ENCODE measurements around the gene NLGN1.
"Not testable (repeated sequence)": the region's sequence is repeated elsewhere in the genome, so short reads cannot be mapped to it uniquely, and the experiment has no call there.

The NLGN1 gene

GRCh38 chr3:173430576-173430975 is 33.0 kb downstream of the NLGN1 start:
- DNase-seq = no peak

GRCh38 chr3:173439004-173439403 is 41.5 kb downstream of the NLGN1 start:
- DNase-seq = peak; percentile 13

- DNase-seq = no peak
These were observed 43.0 kb downstream of the NLGN1 start for GRCh38 chr3:173440514-173440913.

- peak; percentile 52 for DNase-seq
These were observed 54.0 kb downstream of the NLGN1 start for GRCh38 chr3:173451561-173451960.

GRCh38 chr3:173463250-173463649 is 65.7 kb downstream of the NLGN1 start:
- DNase-seq = no peak

- peak; percentile 3 for DNase-seq
These were observed 67.6 kb downstream of the NLGN1 start for GRCh38 chr3:173465112-173465511.

GRCh38 chr3:173465898-173466678 is 68.5 kb downstream of the NLGN1 start:
- DNase-seq = no peak

GRCh38 chr3:173467501-173467900 is 70.0 kb downstream of the NLGN1 start:
- DNase-seq = no peak

GRCh38 chr3:173473237-173473636 is 75.7 kb downstream of the NLGN1 start:
- no peak for DNase-seq

GRCh38 chr3:173479301-173479700 is 81.8 kb downstream of the NLGN1 start:
- DNase-seq = no peak

GRCh38 chr3:173501931-173502489 is 104.5 kb downstream of the NLGN1 start:
- no peak for DNase-seq

- no peak for DNase-seq
These were observed 105.5 kb downstream of the NLGN1 start for GRCh38 chr3:173502983-173503568.

GRCh38 chr3:173510565-173510964 is 113.0 kb downstream of the NLGN1 start:
- no peak for DNase-seq

- no peak for DNase-seq
These were observed 115.6 kb downstream of the NLGN1 start for GRCh38 chr3:173513123-173513522.

- DNase-seq = peak; percentile 84
These were observed 131.6 kb downstream of the NLGN1 start for GRCh38 chr3:173529062-173529711.

GRCh38 chr3:173531602-173532001 is 134.1 kb downstream of the NLGN1 start:
- DNase-seq = no peak

GRCh38 chr3:173538410-173538809 is 140.9 kb downstream of the NLGN1 start:
- peak; percentile 15 for DNase-seq

- not testable (repeated sequence) for DNase-seq
These were observed 148.0 kb downstream of the NLGN1 start for GRCh38 chr3:173545590-173545989.

- no peak for DNase-seq
These were observed 149.5 kb downstream of the NLGN1 start for GRCh38 chr3:173547070-173547469.

- DNase-seq = no peak
These were observed 150.7 kb downstream of the NLGN1 start for GRCh38 chr3:173548261-173548660.

- peak; percentile 1 for DNase-seq
These were observed 155.0 kb downstream of the NLGN1 start for GRCh38 chr3:173552526-173552925.

- DNase-seq = peak; percentile 58
These were observed 156.2 kb downstream of the NLGN1 start for GRCh38 chr3:173553635-173554280.

- no peak for DNase-seq
These were observed 159.0 kb downstream of the NLGN1 start for GRCh38 chr3:173556546-173556945.
